ENCODE measurements around the gene KIFC3.
A peak's percentile ranks its signal among the peaks of the same experiment; 100 is the strongest.

The KIFC3 gene

GRCh38 chr16:57763285-57764005 lies 38.8 kb downstream of the KIFC3 start:
- 0 out of 22 replicates have a peak, but pooled peaks cover 0 to 3% (median 0%) of the 10 kb centered on the region in 11 experiments for H3K9me3 ChIP-seq (replicated peaks in 1 of 11)
- H3K27ac ChIP-seq = peak overlapping the region in 4 of 11 experiments; percentile 1 to 33 (median 20); a peak in 6 of 22 replicates
- H3K4me2 ChIP-seq = peak overlapping the region in 4 of 11 experiments; percentile 3 to 15 (median 10); a peak in 4 of 22 replicates

GRCh38 chr16:57762365-57763040 lies 39.8 kb downstream of the KIFC3 start:
- H3K4me2 ChIP-seq = no peak overlapping the region
- no peaks in the 10 kb centered on the region for H3K27me3 ChIP-seq
- peaks cover 7 to 93% (median 35%) of the 10 kb centered on the region in 11 experiments; a peak in 20 of 22 replicates for H3K36me3 ChIP-seq
- no peak overlapping the region for H3K4me3 ChIP-seq
- no peak overlapping the region for H3K9ac ChIP-seq
- 0 out of 22 replicates have a peak, but pooled peaks cover 0 to 3% (median 0%) of the 10 kb centered on the region in 11 experiments for H3K9me3 ChIP-seq (replicated peaks in 1 of 11)
- H3K27ac ChIP-seq = no peak overlapping the region; a peak in 2 of 22 replicates
- H4K20me1 ChIP-seq = peaks cover 0 to 53% (median 0%) of the 10 kb centered on the region in 11 experiments; a peak in 7 of 22 replicates
- TF ChIP-seq Cebpa-rat (IDR thresholded peaks at IDR 0.05) = no peak
- H3K4me1 ChIP-seq = peaks cover 0 to 40% (median 16%) of the 10 kb centered on the region in 10 experiments; a peak in 15 of 20 replicates

More at GRCh38 chr16:57763285-57764005, 38.8 kb downstream of the KIFC3 start:
- Histone ChIP-seq H3K36me3 (peaks cover 4 to 94% (median 26%) of the 10 kb centered on the region in 11 experiments; a peak in 20 of 22 replicates), H3K4me1 (peaks cover 0 to 31% (median 13%) of the 10 kb centered on the region in 10 experiments; a peak in 15 of 20 replicates), H3K4me3 (no peak overlapping the region), H3K9ac (peak overlapping the region in 1 of 11 experiments; percentile 29; a peak in 1 of 22 replicates), H4K20me1 (peaks cover 0 to 44% (median 0%) of the 10 kb centered on the region in 11 experiments; a peak in 6 of 22 replicates), H3K27me3 (no peaks in the 10 kb centered on the region)
- TF ChIP-seq Cebpa-rat (IDR thresholded peaks at IDR 0.05) = no peak

- H3K4me2 ChIP-seq = no peak overlapping the region
- H3K36me3 ChIP-seq = peaks cover 9 to 89% (median 40%) of the 10 kb centered on the region in 11 experiments; a peak in 20 of 22 replicates
- H3K27ac ChIP-seq = no peak overlapping the region
- 0 out of 22 replicates have a peak, but pooled peaks cover 0 to 3% (median 0%) of the 10 kb centered on the region in 11 experiments for H3K9me3 ChIP-seq (replicated peaks in 1 of 11)
- no peaks in the 10 kb centered on the region for H3K27me3 ChIP-seq
- H3K4me3 ChIP-seq = no peak overlapping the region
- no peak for TF ChIP-seq Cebpa-rat (IDR thresholded peaks at IDR 0.05)
- peaks cover 0 to 45% (median 17%) of the 10 kb centered on the region in 10 experiments; a peak in 16 of 20 replicates for H3K4me1 ChIP-seq
- peaks cover 0 to 58% (median 1%) of the 10 kb centered on the region in 11 experiments; a peak in 9 of 22 replicates for H4K20me1 ChIP-seq
- no peak overlapping the region for H3K9ac ChIP-seq
Measured at GRCh38 chr16:57761957-57762356, 40.3 kb downstream of the KIFC3 start.

- Histone ChIP-seq H3K4me2 (no peak overlapping the region), H3K4me3 (no peak overlapping the region), H3K27me3 (no peaks in the 10 kb centered on the region), H3K9ac (no peak overlapping the region), H3K4me1 (peaks cover 0 to 51% (median 18%) of the 10 kb centered on the region in 10 experiments; a peak in 16 of 20 replicates), H4K20me1 (peaks cover 0 to 65% (median 7%) of the 10 kb centered on the region in 11 experiments; a peak in 9 of 22 replicates), H3K9me3 (replicated peaks in 1 of 11) (0 out of 22 replicates have a peak, but pooled peaks cover 0 to 3% (median 0%) of the 10 kb centered on the region in 11 experiments), H3K36me3 (peaks cover 12 to 88% (median 46%) of the 10 kb centered on the region in 11 experiments; a peak in 21 of 22 replicates), H3K27ac (no peak overlapping the region)
- TF ChIP-seq Cebpa-rat (IDR thresholded peaks at IDR 0.05) = no peak
Measured at GRCh38 chr16:57761301-57761700, 41.0 kb downstream of the KIFC3 start.

- H3K4me1 ChIP-seq = peaks cover 0 to 54% (median 20%) of the 10 kb centered on the region in 10 experiments; a peak in 16 of 20 replicates
- H3K4me3 ChIP-seq = no peak overlapping the region
- H3K27me3 ChIP-seq = no peaks in the 10 kb centered on the region
- no peak for TF ChIP-seq Cebpa-rat (IDR thresholded peaks at IDR 0.05)
- H3K27ac ChIP-seq = no peak overlapping the region
- H3K9ac ChIP-seq = no peak overlapping the region
- 0 out of 22 replicates have a peak, but pooled peaks cover 0 to 3% (median 0%) of the 10 kb centered on the region in 11 experiments for H3K9me3 ChIP-seq (replicated peaks in 1 of 11)
- peaks cover 0 to 65% (median 7%) of the 10 kb centered on the region in 11 experiments; a peak in 9 of 22 replicates for H4K20me1 ChIP-seq
- no peak overlapping the region for H3K4me2 ChIP-seq
- H3K36me3 ChIP-seq = peaks cover 20 to 88% (median 54%) of the 10 kb centered on the region in 11 experiments; a peak in 21 of 22 replicates
Measured at GRCh38 chr16:57760357-57761160, 41.7 kb downstream of the KIFC3 start.

GRCh38 chr16:57759541-57760356 lies 42.5 kb downstream of the KIFC3 start:
- no peaks in the 10 kb centered on the region for H3K27me3 ChIP-seq
- H3K9me3 ChIP-seq (replicated peaks in 1 of 11) = no peaks in the 10 kb centered on the region
- H3K27ac ChIP-seq = no peak overlapping the region
- H3K36me3 ChIP-seq = peaks cover 24 to 91% (median 62%) of the 10 kb centered on the region in 11 experiments
- H4K20me1 ChIP-seq = peaks cover 0 to 65% (median 7%) of the 10 kb centered on the region in 11 experiments; a peak in 9 of 22 replicates
- peak overlapping the region in 1 of 11 experiments; percentile 29; a peak in 1 of 22 replicates for H3K9ac ChIP-seq
- H3K4me1 ChIP-seq = peaks cover 0 to 48% (median 18%) of the 10 kb centered on the region in 10 experiments; a peak in 16 of 20 replicates
- no peak overlapping the region for H3K4me3 ChIP-seq
- TF ChIP-seq Cebpa-rat (IDR thresholded peaks at IDR 0.05) = no peak
- H3K4me2 ChIP-seq = no peak overlapping the region

GRCh38 chr16:57759131-57759530 lies 43.2 kb downstream of the KIFC3 start:
- Histone ChIP-seq H3K4me3 (no peak overlapping the region), H3K27ac (peak overlapping the region in 1 of 11 experiments; percentile 12; a peak in 1 of 22 replicates), H3K27me3 (no peaks in the 10 kb centered on the region), H3K4me1 (peaks cover 0 to 44% (median 18%) of the 10 kb centered on the region in 10 experiments; a peak in 14 of 20 replicates), H3K9ac (peak overlapping the region in 2 of 11 experiments; percentile 22 to 29; a peak in 1 of 22 replicates), H3K9me3 (replicated peaks in 1 of 11) (no peaks in the 10 kb centered on the region), H3K36me3 (peaks cover 24 to 94% (median 68%) of the 10 kb centered on the region in 11 experiments), H3K4me2 (no peak overlapping the region; a peak in 2 of 22 replicates), H4K20me1 (peaks cover 0 to 62% (median 6%) of the 10 kb centered on the region in 11 experiments; a peak in 9 of 22 replicates)
- no peak for TF ChIP-seq Cebpa-rat (IDR thresholded peaks at IDR 0.05)
